Subcutaneous abdominal adipose tissue (tissue), 5 donors: Measurements from ENCODE around the gene MACF1.

Source experiments
- H3K27ac ChIP-seq: one replicate; pipeline ENCODE4 v1.7.0; 2013; ENCODE audit warnings: low read depth, mild to moderate bottlenecking, inconsistent platforms, low read length, moderate library complexity
- H3K27me3 ChIP-seq, 5 donors: one replicate each; pipeline ENCODE4 v1.7.0; 2013; ENCODE audit warnings: low read length in 5 of 5, inconsistent platforms in 1 of 5; ENCODE audit not compliant: control insufficient read depth in 5 of 5, insufficient read depth in 4 of 5
- H3K36me3 ChIP-seq, 5 donors: one replicate each; pipeline ENCODE4 v1.7.0; 2013; ENCODE audit warnings: low read length in 5 of 5; ENCODE audit not compliant: control insufficient read depth in 5 of 5, insufficient read depth in 5 of 5
- H3K4me1 ChIP-seq, 5 donors: one replicate each; pipeline ENCODE4 v1.7.0; 2013; ENCODE audit warnings: low read length in 5 of 5, mild to moderate bottlenecking in 3 of 5, moderate library complexity in 1 of 5; ENCODE audit not compliant: control insufficient read depth in 5 of 5, insufficient read depth in 5 of 5
- H3K4me3 ChIP-seq, 5 donors: one replicate each; pipeline ENCODE4 v1.7.0; 2013; ENCODE audit warnings: low read length in 5 of 5, low read depth in 1 of 5
- H3K9ac ChIP-seq, 5 donors: one replicate each; pipeline ENCODE4 v1.7.0; 2013; ENCODE audit warnings: low read length in 5 of 5, mild to moderate bottlenecking in 4 of 5, moderate library complexity in 3 of 5
- H3K9me3 ChIP-seq, 5 donors: one replicate each; pipeline ENCODE4 v1.7.0; 2013; ENCODE audit warnings: low read length in 5 of 5; ENCODE audit not compliant: control insufficient read depth in 5 of 5
- donor health status: healthy.
- donor health status: healthy.
- donor health status: healthy.
- donor health status: healthy.
- donor health status: healthy.

The MACF1 gene

DNA sequence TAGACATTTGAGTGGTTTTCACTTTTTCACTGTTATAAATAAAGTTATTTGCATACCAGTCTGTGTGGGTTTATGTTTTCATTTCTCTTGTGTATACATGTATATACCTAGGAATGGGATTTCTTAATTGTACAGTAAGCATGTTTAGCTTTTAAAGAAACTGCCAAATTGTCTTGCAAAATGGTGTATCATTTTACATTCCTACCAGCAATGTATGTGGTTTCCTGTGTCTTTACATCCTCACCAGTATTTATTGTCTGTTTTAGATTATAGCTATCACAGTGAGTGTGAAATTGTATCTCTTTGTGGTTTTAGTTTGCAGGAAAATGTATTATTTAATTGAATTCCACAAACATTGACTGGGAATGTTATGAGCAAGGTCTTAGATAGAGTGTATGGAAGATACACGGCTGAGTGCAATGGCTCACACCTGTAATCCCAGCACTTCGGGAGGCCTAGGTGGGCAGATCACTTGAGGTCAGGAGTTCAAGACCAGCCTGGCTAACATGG, 57.3 kb downstream of the MACF1 start:
- Histone ChIP-seq H3K9ac (no peak overlapping the region), H3K27me3 (no peaks in the 10 kb centered on the region), H3K27ac (no peak overlapping the region), H3K36me3 (peaks cover 10 to 17% (median 13%) of the 10 kb centered on the region in 5 donors), H3K4me1 (peaks cover 0 to 5% (median 0%) of the 10 kb centered on the region in 5 donors), H3K4me3 (no peak overlapping the region), H3K9me3 (no peaks in the 10 kb centered on the region)

DNA sequence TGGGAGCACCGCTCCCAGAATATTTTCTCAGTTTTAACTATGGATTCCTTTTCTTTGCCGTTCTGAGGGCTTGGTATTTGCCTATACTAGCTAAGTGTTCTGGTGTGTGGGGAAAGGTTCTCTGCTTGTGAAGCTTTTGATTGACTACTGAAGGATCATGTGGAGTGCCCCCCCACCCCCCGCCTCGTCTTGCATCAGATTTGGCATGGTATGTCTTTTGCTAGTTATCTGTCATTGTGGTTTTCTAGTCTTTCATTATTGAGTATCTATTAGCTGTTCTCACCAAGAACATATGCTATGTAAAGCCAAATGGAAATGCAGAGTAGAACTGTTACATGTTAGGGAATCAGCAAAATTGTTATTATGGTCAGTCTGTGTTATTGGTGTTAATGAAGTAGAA, 58.3 kb downstream of the MACF1 start:
- no peak overlapping the region for H3K9ac ChIP-seq
- no peak overlapping the region for H3K27ac ChIP-seq
- no peaks in the 10 kb centered on the region for H3K27me3 ChIP-seq
- H3K9me3 ChIP-seq: no peaks in the 10 kb centered on the region
- no peak overlapping the region for H3K4me3 ChIP-seq
- H3K4me1 ChIP-seq: peaks cover 0 to 9% (median 4%) of the 10 kb centered on the region in 5 donors
- peaks cover 7 to 11% (median 10%) of the 10 kb centered on the region in 5 donors for H3K36me3 ChIP-seq

DNA sequence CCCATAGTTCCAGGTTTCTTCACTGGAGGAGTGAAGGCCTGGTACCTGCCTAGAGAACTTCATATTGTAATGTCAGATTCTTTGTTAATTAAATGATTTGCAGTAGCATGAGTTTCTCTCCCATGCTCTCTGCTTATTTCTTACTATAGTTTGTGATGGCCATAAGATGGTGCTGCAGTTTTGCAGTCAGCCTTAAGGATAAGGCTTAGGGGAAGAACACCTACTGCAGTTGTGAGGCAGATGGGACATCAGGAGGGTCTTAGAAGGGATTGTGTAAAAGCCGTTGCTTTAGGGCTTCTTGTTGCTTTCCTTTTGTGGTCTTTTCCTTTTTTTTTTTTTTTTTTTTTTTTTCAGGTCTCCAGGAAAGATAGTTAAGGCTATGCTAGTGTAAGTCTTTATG, 61.8 kb downstream of the MACF1 start:
- Histone ChIP-seq H3K27ac (no peak overlapping the region), H3K27me3 (no peaks in the 10 kb centered on the region), H3K36me3 (peaks cover 0 to 6% (median 0%) of the 10 kb centered on the region in 5 donors), H3K9ac (no peak overlapping the region), H3K4me3 (no peak overlapping the region), H3K4me1 (peaks cover 4 to 37% (median 29%) of the 10 kb centered on the region in 5 donors), H3K9me3 (no peaks in the 10 kb centered on the region)

DNA sequence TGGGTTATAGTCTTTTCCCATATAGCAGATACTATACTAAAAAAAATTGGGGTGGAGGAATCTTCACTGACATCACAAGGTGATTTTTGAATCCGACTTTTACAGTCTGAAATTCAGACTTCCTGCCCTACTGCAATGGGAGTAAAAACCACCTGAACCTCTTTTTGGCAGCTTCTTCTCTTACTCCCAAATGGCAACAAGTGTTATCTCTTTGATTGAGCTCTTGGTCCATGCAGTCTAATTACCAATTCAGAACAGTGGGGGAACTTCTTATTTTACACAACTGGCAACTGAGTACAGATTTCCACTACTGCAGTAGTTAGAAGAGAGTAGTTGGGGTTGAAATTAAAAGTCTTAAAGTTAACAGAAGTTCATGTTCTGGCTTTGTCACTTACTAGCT, 62.3 kb downstream of the MACF1 start:
- Histone ChIP-seq H3K4me1 (peaks cover 4 to 38% (median 30%) of the 10 kb centered on the region in 5 donors), H3K9ac (no peak overlapping the region), H3K9me3 (no peaks in the 10 kb centered on the region), H3K36me3 (peaks cover 0 to 6% (median 0%) of the 10 kb centered on the region in 5 donors), H3K27ac (no peak overlapping the region), H3K4me3 (no peak overlapping the region), H3K27me3 (no peaks in the 10 kb centered on the region)

DNA sequence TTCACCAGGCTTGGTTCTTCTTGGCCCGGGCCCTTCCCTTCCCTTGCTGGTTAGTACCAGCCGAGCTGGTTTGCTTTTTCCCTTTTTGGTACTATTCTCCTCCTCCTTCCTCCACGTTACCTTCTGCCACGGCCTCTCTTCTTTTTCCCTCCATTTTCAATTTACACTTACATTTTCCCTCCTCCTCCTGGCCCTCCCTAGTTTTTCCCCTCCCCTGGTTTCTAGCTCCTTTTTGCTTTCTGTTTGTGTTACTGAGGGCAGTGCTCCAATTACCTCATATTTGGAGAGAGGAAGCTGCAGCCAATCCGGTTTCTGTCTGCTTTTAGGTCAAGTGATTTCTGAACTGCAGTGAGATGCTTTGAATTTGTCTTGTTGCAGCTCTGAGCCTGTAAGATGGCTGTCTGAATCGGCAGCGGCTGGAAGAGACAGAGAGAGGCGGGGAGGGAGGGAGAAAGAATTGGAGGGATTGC, 63.7 kb downstream of the MACF1 start:
- H3K9ac ChIP-seq: peak overlapping the region; percentile 46 to 57 (median 56)
- peaks cover 4 to 46% (median 40%) of the 10 kb centered on the region in 5 donors for H3K4me1 ChIP-seq
- peaks cover 0 to 6% (median 0%) of the 10 kb centered on the region in 5 donors for H3K36me3 ChIP-seq
- no peaks in the 10 kb centered on the region for H3K9me3 ChIP-seq
- no peaks in the 10 kb centered on the region for H3K27me3 ChIP-seq
- H3K4me3 ChIP-seq: peak overlapping the region; percentile 50 to 72 (median 63)
- peak overlapping the region; percentile 71 for H3K27ac ChIP-seq

DNA sequence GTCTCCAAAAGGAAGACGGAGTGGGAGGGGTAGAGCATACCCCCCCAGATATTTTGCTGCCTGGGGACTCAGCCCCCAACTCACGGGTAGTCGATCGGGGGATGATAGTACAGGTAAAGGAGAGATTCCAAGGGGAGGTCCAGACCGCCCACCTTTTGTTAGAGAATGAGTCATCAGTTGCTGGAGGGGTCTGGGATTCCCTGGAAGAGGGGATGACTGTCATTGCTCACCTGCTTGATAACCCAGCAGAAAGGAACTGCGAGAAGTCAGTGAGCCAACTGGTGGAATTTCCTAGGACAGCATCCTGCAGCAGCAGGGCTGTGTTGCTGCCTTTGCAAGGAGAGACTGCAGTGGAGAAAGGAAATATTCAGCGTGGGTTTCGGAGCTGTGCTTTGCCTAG, 64.4 kb downstream of the MACF1 start:
- H3K4me3 ChIP-seq: peak overlapping the region in 4 of 5 donors; percentile 56 to 72 (median 64)
- no peaks in the 10 kb centered on the region for H3K9me3 ChIP-seq
- H3K4me1 ChIP-seq: peaks cover 4 to 46% (median 40%) of the 10 kb centered on the region in 5 donors
- H3K27me3 ChIP-seq: no peaks in the 10 kb centered on the region
- peak overlapping the region; percentile 71 for H3K27ac ChIP-seq
- H3K9ac ChIP-seq: peak overlapping the region in 3 of 5 donors; percentile 33 to 50 (median 46)
- peaks cover 0 to 6% (median 0%) of the 10 kb centered on the region in 5 donors for H3K36me3 ChIP-seq

DNA sequence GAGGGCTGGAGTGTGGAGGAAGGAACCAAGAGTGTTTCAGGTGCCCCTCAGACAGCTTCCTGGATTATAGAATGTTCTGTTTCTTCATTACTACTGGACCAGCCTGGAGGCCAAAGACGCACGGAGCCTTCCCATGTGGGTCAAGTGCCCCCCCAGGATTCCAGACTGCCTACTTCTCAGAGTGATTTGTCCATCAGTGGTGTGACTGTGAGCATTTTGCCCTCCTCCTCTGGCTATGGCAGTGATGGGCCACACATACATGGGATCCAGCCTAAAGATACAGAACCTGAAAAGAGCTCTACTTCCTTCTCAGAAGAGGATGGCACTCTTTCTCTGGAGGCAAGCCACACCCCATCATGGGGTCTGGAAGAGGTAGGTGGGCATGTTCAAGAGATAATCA, 64.9 kb downstream of the MACF1 start:
- H3K9ac ChIP-seq: no peak overlapping the region
- H3K9me3 ChIP-seq: no peaks in the 10 kb centered on the region
- H3K4me3 ChIP-seq: peak overlapping the region in 1 of 5 donors; percentile 66
- H3K4me1 ChIP-seq: peaks cover 4 to 46% (median 40%) of the 10 kb centered on the region in 5 donors
- no peak overlapping the region for H3K27ac ChIP-seq
- H3K36me3 ChIP-seq: peaks cover 0 to 6% (median 0%) of the 10 kb centered on the region in 5 donors
- no peaks in the 10 kb centered on the region for H3K27me3 ChIP-seq

DNA sequence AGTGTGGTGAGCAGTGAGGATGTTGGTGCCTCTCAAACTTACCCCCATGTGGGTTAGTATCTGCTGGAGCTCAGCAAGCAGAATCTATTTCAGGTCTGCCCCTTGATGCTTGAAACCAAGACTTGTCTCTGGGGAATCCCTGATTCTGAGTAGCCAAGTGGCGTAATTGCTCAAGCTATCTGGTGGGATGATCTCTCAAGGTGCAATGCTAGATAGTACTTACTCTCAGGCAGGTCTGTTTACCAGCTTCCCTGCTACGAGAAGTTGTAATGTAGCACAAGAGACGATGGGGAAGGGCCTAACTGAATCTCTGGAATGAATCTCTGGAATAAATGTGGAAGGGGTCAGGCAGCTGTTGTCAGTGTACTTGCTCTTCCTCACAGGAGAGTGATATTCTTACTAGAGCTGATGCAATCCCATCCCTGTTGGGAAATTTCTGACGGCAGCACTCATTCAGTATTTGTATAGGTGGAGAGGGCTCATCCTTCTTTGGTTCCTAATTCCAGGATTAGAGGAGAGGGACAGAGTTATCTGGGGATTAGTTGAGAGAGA, 65.4 kb downstream of the MACF1 start:
- H3K9me3 ChIP-seq: no peaks in the 10 kb centered on the region
- peaks cover 4 to 46% (median 40%) of the 10 kb centered on the region in 5 donors for H3K4me1 ChIP-seq
- no peaks in the 10 kb centered on the region for H3K27me3 ChIP-seq
- H3K36me3 ChIP-seq: peaks cover 0 to 6% (median 0%) of the 10 kb centered on the region in 5 donors
- no peak overlapping the region for H3K9ac ChIP-seq
- H3K27ac ChIP-seq: no peak overlapping the region
- no peak overlapping the region for H3K4me3 ChIP-seq

DNA sequence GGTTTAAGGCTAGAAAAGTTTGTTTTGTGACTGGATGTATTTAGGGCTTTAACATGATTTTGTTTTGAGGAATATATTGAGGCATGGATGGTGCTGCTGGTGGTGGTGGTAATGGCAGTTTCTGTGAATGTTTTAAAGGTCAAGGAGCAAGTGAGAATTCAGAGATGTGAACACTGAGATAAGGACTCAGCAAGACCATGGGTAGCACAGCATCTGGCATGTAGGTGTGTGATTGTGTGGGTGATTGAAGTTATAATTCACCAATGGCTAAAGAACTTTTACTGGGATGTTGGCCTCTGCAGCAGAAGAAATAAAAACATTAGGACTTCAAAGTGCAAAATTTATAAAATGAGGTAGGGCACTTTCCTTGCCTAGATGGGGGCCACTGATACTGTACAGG, 65.9 kb downstream of the MACF1 start:
- Histone ChIP-seq H3K27me3 (no peaks in the 10 kb centered on the region), H3K36me3 (peaks cover 0 to 6% (median 0%) of the 10 kb centered on the region in 5 donors), H3K27ac (no peak overlapping the region), H3K4me1 (peaks cover 4 to 46% (median 40%) of the 10 kb centered on the region in 5 donors), H3K9ac (no peak overlapping the region), H3K9me3 (no peaks in the 10 kb centered on the region), H3K4me3 (no peak overlapping the region)

DNA sequence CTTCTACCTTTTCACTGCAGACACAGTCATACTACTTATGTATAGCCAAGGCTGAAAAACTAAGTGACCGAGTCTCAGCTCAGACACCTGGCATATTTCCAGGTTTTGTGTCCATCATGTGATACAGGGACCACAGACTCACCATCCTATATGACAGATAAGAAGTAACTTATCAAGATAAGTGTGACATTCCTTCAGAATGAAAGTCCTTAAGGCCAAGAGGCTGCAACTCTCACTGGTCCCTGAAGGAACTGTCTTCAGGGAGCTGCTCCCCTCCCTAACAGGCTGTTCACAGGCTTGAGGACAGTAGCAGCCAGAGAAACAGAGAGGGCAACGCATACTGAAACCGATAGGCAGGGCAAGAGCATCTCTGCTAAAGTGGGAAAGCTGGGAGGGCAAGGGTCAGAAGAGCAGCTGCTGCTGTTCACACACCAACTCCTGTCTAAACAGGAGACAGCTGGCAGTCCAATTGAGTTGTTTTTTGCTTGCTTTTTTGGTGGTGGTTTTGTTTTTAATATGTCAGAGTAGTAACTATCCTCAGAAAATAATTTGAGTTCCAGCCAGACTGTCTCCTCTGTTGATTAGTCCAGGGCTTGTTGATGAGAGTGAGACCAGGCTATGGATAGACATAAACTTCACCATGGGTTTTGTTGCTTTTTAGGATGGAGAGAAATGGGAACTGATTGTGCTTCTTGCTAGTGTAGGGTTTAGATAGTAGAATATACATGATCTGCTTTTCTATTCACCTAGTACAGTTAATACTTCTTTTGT, 67.7 kb downstream of the MACF1 start:
- no peaks in the 10 kb centered on the region for H3K27me3 ChIP-seq
- H3K4me3 ChIP-seq: no peak overlapping the region
- H3K9ac ChIP-seq: peak overlapping the region in 2 of 5 donors; percentile 22 to 26
- H3K9me3 ChIP-seq: no peaks in the 10 kb centered on the region
- peaks cover 0 to 6% (median 0%) of the 10 kb centered on the region in 5 donors for H3K36me3 ChIP-seq
- peaks cover 4 to 44% (median 40%) of the 10 kb centered on the region in 5 donors for H3K4me1 ChIP-seq
- H3K27ac ChIP-seq: peak overlapping the region; percentile 43
